ENCODE results near the gene KDM1B. TPM values are rescaled to one million over a fixed set of nuclear protein-coding genes. Genes with fewer than 3 reads are reported as not detected.

KDM1B gene
- total and polyA plus RNA-seq, 9 of the 15 experiments (the other 6 are each of a cell fraction or from before 2014, with no cell fraction given) = 1.4 to 58.9 (median 36.3) TPM

DNA sequence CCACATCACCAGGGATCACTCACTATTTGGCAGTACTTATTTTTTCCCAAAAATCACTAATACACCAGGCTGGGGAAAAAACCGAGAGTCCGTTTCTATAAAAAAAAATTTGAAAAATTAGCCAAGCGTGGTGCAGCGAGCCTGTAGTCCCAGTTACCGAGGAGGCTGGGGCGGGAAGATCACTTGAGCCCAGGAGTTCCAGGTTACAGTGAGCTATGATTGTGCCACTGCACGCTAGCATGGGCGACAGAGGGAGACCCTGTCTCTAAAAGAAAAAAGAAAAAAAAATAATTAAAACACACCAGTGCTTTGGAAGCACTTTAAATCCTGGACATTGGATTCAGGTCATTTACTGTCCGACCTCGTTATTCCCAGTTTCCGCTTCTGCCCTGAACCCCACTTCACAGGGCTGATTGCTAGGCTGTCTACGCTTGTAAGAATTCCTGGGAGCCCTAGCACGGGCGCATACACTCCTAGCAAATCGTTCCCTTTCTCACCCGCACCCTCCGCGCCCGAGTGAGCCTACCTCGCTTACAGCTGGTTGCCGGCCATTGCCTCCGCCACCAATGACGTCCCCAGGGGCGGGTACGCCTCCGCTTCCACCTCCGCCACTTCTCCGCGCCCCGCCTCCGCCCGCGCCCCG, 594 bp upstream of the KDM1B start, which contains the start of gene TPMT (continued):
- TF ChIP-seq TOE1 (IDR thresholded peaks at IDR 0.05; ENCODE audit: borderline replicate concordance) (0 out of 2 replicates have a peak, but pooled peaks have one; percentile 54), TOE1 (CRISPR knock-in tag; IDR thresholded peaks at IDR 0.05; ENCODE audit: borderline replicate concordance, low read depth) (no peak), ZBTB1 (CRISPR knock-in tag; IDR thresholded peaks at IDR 0.05; ENCODE audit: borderline replicate concordance, low read depth) (0 out of 2 replicates have a peak, but pooled peaks have one; percentile 33), TRIM24 (IDR thresholded peaks at IDR 0.05) (0 out of 4 replicates have a peak, but pooled peaks of 1 of the 2 experiments have one; percentile 44), LARP7 (IDR thresholded peaks at IDR 0.05) (peak; percentile 91; the same call in 1 of the 2 replicates), ELF1 (tag; IDR thresholded peaks at IDR 0.05) (no peak), HNRNPUL1 (IDR thresholded peaks at IDR 0.05; ENCODE audit: low read length) (no peak), PTTG1 (tag; IDR thresholded peaks at IDR 0.05; ENCODE audit: low read depth) (no peak), ZNF311 (CRISPR knock-in tag; IDR thresholded peaks at IDR 0.05) (no peak), ZBTB7A (IDR thresholded peaks at IDR 0.05; ENCODE audit: borderline replicate concordance, control insufficient read depth, low read depth, low read length) (no peak), ARID2 (IDR thresholded peaks at IDR 0.05) (no peak; the same call in 1 of the 2 replicates), CEBPZ (IDR thresholded peaks at IDR 0.05; ENCODE audit: borderline replicate concordance, low read depth, low read length) (no peak), ZNF395 (CRISPR knock-in tag; IDR thresholded peaks at IDR 0.05) (no peak), NFATC3 (IDR thresholded peaks at IDR 0.05) (0 out of 2 replicates have a peak, but pooled peaks have one; percentile 41), POLR2A (conservative IDR thresholded peaks at IDR 0.05) (peak; percentile 92)
- TF ChIP-seq, protein P1, sequence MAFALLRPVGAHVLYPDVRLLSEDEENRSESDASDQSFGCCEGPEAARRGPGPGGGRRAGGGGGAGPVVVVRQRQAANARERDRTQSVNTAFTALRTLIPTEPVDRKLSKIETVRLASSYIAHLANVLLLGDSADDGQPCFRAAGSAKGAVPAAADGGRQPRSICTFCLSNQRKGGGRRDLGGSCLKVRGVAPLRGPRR (CRISPR knock-in tag; IDR thresholded peaks at IDR 0.05) = no peak
- TF ChIP-seq, protein P2, sequence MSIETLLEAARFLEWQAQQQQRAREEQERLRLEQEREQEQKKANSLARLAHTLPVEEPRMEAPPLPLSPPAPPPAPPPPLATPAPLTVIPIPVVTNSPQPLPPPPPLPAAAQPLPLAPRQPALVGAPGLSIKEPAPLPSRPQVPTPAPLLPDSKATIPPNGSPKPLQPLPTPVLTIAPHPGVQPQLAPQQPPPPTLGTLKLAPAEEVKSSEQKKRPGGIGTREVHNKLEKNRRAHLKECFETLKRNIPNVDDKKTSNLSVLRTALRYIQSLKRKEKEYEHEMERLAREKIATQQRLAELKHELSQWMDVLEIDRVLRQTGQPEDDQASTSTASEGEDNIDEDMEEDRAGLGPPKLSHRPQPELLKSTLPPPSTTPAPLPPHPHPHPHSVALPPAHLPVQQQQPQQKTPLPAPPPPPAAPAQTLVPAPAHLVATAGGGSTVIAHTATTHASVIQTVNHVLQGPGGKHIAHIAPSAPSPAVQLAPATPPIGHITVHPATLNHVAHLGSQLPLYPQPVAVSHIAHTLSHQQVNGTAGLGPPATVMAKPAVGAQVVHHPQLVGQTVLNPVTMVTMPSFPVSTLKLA (conservative IDR thresholded peaks at IDR 0.05) = peak in 1 of 2 experiments; percentile 54; a peak in 2 of 4 replicates
- TF ChIP-seq, protein P3, sequence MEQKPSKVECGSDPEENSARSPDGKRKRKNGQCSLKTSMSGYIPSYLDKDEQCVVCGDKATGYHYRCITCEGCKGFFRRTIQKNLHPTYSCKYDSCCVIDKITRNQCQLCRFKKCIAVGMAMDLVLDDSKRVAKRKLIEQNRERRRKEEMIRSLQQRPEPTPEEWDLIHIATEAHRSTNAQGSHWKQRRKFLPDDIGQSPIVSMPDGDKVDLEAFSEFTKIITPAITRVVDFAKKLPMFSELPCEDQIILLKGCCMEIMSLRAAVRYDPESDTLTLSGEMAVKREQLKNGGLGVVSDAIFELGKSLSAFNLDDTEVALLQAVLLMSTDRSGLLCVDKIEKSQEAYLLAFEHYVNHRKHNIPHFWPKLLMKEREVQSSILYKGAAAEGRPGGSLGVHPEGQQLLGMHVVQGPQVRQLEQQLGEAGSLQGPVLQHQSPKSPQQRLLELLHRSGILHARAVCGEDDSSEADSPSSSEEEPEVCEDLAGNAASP (IDR thresholded peaks at IDR 0.05) = no peak

All from K562 (cell line).